GM19467 (cell line): ENCODE results near the gene PTPRN2.

ENCODE experiments used
- ATAC-seq: cut with Tn5 transposase; IDR thresholded peaks from one replicate; pipeline ENCODE4 v1.9.1; 2021; ENCODE audit warnings: mild to moderate bottlenecking, moderate library complexity; ENCODE audit not compliant: unreplicated experiment

PTPRN2 gene

DNA sequence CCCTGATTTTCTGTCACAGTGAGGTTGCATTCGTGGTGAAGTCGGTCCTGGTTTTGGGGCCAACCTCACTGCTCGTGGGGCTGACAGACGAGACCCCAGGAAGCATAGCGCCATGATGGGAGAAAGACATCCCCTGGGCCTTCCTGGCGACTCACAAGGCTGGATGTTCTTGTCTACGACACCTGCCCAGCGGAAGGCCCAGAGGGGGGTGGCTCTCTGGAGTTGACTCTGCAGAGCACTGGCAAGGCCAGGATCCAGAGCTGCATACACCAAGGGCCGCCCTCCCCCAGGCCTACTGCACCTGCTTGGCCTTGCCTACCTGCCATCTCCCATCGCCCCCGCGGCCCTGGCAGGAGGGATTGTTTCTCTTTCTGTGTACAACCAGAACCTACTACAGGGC lies 608.9 kb downstream of the PTPRN2 start:
- no peak for ATAC-seq

DNA sequence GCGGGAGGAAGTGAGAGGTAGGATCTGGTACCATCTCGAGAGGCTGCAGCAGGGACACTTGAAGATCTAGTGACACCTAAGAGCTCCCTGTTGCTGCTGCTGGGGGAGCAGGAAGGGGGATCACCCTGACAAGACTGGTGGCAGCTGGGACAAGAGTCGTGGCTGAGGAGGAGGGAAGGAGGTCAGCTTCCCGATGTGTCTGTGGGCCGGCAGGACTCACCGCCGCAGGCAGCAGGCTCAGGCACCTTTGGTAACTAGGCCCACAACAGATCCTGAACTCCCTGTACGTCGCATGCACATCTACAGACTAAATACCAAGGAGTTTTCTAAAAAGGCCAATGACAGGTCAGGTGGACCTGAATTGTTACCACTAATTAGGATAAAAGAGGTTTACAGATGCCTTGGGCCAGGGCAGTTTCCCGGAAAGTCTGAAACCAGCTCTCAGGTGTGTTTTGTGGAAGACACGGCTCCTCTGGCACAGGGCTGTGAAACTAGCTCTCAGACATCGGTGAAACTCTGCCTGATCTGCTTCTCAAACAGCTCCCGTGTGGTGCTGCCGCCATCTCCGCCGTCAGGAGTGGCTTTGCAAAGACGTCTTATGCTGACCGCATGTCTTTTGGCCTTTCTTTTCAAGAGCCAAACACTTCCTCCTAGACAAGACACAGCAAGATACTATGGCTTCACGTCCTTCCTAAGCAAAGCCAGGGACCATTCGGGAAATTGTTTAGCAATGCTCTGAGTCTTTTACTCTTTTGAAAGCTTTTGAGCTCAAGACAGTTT lies 609.7 kb downstream of the PTPRN2 start:
- ATAC-seq: no peak

DNA sequence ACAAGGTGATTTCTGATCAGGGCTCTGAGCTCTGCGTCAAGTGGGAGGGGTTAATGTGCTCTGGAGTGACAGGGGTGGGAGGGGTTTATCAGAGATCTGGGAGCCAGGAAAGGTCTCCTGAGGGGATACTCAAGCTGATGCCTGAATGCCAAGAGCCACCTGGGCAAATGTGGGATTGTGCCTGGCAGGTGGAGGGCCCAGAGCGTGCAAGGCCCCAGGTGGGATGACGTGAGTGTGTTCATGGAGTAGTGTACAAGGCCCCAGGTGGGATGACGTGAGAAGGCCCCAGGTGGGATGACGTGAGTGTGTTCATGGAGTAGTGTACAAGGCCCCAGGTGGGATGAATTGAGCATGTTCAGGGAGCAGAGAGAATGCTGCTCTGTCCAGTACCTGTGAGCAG lies 610.3 kb downstream of the PTPRN2 start:
- ATAC-seq: no peak

- ATAC-seq: no peak
Observed at GRCh38 chr7:157976406-157976805, 611.2 kb downstream of the PTPRN2 start.

DNA sequence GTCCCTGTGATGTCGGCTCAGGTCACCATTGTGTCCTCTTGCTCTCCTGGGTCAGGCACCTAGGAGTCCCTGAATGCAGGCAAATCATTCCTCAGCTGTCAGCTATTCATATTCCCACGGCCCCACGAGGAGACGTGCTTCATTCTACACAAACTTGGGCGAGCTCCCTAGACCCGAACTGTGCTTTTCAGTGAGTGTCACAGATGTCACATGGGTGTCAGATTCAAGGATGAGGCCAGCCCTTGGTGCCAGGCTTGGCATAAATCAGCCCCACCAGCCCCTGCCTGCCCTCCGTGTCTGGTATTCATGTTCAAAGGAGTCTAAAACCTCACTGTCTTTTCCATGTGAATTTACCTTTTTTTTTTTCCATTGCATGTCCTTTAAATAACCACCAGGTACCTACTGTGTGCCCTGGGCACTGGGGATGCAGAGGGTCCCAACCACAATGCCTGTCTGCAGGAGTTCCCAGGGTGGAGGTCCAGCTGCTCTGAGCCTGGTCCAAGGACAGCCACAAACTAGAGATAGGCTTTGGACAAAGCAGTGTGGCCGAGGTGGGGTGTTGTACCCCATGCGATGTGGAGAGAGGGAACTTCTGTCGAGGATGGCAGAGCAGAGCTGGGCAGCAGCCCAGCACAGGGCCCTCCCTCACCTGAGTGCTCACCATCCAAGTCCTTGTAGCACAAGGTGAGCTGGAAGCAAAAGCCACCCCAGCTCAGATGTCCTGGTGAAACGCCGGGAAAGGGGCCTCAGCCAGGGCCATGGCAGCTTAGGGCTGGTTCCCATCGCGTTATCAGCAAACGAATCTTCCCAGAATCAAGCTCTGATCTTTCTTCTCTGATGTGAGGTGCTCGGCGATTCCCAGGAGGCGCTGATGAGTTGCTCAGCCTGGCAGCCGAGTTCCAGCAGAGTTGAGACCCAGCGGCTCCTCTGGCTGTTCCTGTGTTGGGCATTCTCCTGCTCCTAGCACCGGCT lies 611.9 kb downstream of the PTPRN2 start:
- no peak for ATAC-seq

DNA sequence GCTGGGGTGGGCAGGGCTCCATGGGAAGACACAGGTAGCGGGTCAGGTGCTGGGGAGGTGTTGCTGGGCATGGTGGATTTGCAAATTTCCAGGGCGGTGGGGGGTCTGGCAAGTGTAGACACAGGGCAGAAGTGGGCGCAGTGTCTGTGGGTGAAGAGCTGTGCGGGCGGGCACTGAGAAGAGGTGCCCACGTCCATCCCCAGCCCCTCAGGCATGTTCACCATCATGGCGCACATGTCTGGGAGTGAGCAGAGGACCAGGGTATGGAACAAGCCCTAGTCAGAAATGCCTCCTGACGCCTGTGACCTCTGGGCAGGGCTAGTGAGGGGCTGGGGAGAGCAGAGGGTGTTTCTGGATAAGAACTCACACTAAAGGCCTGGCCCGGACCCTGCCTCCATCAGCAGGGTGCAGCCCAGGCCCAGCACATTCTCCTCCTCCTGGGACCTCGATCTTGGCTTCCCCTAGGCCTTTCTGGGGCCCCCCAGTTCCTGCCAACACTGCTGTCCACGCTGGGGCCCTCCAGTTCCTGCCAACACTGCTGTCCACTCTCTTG lies 612.9 kb downstream of the PTPRN2 start:
- ATAC-seq: no peak

DNA sequence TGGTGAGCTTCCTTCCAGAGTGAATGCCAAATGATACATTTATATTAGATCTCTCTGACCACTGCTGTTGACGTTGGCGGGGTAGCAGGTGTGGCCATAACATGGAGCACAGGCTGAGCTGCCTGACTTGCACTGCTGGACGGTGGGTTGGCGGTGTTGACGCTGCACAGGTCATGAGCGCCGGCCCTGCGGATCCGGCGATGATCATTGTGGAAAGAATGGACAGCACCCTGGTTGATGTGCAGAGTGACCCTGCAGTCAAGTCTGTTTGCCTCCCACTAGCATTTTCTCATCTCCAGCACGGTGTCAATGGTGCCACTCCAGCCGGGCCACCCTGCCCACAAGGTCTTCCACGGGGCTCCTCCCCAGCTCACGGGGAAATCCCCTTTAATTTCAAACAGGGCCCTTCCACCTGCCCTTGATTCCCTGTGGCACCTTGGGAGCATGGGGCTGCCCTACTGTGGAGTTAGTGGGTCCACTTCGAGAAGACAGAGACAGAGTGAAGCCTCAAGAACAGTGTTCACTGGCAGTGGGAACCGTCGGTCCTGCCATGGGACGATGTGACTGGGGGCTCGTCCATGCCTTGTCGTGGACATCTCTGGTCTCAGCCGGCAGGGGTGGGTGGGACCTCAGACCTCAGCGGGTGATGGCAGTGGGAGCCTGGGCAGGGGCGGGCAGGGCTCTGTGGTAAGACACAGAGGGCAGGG lies 613.5 kb downstream of the PTPRN2 start:
- no peak for ATAC-seq

- no peak for ATAC-seq
Observed at GRCh38 chr7:157972914-157973313, 614.7 kb downstream of the PTPRN2 start.

- ATAC-seq: no peak
Observed at GRCh38 chr7:157971501-157971900, 616.1 kb downstream of the PTPRN2 start.

DNA sequence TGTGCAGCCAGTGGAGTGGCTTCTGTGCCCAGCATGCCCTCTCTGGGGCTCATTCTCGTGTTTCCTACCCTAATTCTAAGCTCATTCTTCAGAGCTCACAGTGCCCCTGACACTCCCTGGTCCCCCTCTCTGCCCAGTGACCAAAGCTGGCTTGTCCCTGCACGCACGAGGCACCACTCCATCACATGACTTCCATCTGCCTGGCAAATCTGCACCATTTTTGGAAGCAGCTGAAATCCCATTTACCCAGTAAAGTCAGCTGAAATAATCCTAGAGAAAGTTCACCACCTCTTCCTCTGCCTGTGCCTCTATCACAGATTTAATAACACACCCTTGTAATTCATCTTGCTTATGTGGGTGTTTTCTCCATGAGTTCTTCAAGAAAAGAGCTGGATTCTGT lies 616.9 kb downstream of the PTPRN2 start:
- ATAC-seq: no peak

GRCh38 chr7:157969995-157970394 lies 617.6 kb downstream of the PTPRN2 start:
- ATAC-seq: no peak

GRCh38 chr7:157966490-157966889 lies 621.1 kb downstream of the PTPRN2 start:
- ATAC-seq: no peak

- ATAC-seq: no peak
Observed at GRCh38 chr7:157964521-157964920, 623.1 kb downstream of the PTPRN2 start.

DNA sequence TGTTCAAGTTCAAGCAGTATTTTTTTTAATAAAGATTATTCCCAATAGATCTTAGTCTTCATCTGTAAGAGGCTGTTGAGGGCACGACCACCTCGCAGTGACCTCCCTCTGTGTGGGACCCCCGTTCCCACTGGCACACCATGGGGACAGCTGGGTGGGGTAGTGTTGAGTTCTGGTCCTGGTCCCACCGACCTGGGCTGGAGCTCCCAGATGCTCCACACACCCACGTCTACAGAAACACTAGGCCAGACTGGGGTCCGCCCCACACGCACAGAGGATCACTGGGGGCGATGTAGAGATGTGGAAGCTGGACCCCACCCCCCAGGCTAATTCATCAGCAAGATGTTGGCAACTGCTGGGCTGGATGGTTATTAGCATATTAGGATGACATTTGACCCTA lies 623.6 kb downstream of the PTPRN2 start:
- ATAC-seq: no peak

DNA sequence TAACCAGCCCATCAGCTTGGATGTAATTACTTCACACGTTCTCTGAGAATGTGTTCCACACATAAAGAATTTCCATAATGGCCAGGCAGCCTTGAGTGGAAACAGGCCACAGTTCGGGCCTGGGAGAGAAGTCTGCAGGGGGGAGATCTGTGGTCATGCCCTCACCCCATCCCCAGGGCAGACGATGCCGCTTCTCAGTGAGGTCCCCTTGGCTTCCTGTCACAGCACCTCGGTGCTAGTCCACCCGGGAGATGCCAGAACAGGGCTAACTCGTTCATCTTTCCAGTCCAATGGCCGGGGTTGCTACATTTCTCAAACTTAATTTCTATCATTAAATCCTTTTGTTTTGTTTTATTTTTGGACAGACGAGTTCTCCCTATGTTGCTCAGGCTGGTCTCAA lies 624.1 kb downstream of the PTPRN2 start:
- ATAC-seq: no peak

- no peak for ATAC-seq
Observed at GRCh38 chr7:157962458-157963306, 624.9 kb downstream of the PTPRN2 start.

DNA sequence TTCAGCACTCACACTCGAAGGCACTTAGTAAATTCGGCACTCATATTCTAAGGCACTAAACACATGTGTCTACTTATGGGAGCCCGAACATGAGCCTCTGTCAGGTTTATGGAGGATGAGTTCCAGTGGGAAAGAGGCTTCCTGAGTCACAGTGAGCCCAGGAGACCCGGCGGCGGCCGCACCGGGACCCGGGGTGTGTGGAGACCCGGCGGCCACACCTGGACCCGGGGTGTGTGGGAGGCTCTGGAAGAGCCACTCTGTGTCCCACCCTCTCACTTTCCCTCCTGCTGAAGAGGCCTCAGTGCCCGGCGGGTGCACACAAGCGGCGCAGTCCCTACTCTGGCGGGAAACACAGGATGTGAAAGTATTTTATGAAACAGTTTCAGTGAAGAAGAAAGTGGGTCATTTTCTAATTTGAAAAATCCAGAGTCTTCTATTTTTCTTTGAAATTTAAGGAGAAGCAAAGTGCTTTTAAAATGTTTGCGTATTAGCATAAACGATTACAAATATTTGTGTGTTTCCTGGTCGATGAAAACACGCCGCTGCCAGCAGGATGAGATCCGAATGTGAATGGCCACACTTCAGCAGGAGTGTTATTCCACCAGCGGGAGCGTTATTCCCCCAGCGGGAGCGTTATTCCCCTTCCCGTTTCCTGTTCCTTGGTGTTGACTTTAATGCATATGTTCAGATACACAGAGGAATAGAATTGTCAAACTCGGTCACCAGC lies 625.7 kb downstream of the PTPRN2 start:
- ATAC-seq: no peak

- ATAC-seq: no peak
Observed at GRCh38 chr7:157955348-157955999, 632.1 kb downstream of the PTPRN2 start.

- ATAC-seq: no peak
Observed at GRCh38 chr7:157954901-157955300, 632.7 kb downstream of the PTPRN2 start.
